H1 (cell line): ENCODE measurements around the gene CPTP. TPM values are rescaled to one million over a fixed set of nuclear protein-coding genes. Genes with fewer than 3 reads are reported as not detected.

ENCODE experiments used
- BACH1 ChIP-seq: IDR thresholded peaks from 2 replicates; pipeline ENCODE4 v1.6.1; 2012; ENCODE audit warnings: low read length, improper control_type of control experiment
- CBX8 ChIP-seq: fragments of 300-800, 300-1000 bp; sonication (generic); IDR thresholded peaks from 2 replicates; pipeline ENCODE4 v1.7.1; 2016; ENCODE audit warnings: low read depth, low read length, borderline replicate concordance
- CHD1 ChIP-seq: IDR thresholded peaks from 2 replicates; pipeline ENCODE4 v1.6.1; 2012; ENCODE audit warnings: low read depth, low read length, improper control_type of control experiment
- JUND ChIP-seq: IDR thresholded peaks from 2 replicates; pipeline ENCODE4 v1.6.1; 2011; ENCODE audit warnings: mild to moderate bottlenecking, improper control_type of control experiment, low read length
- MAFK ChIP-seq: IDR thresholded peaks from 2 replicates; pipeline ENCODE4 v1.6.1; 2012; ENCODE audit warnings: low read depth, mild to moderate bottlenecking, improper control_type of control experiment, low read length
- NANOG ChIP-seq: IDR thresholded peaks from 2 replicates; pipeline ENCODE4 v1.6.1; 2011; ENCODE audit warnings: low read length, low read depth, mild to moderate bottlenecking, inconsistent platforms; ENCODE audit not compliant: insufficient read depth, poor library complexity, severe bottlenecking
- RAD21 ChIP-seq, 2 experiments: IDR thresholded peaks in 1 of 2; conservative IDR thresholded peaks in 1 of 2; 2 replicates each; pipeline ENCODE4 v1.6.1; 2011; ENCODE audit warnings: low read depth in 2 of 2, low read length in 2 of 2, improper control_type of control experiment in 1 of 2, inconsistent platforms in 1 of 2, mild to moderate bottlenecking in 1 of 2, moderate library complexity in 1 of 2
- polyA plus RNA-seq, 7 experiments: library from polyadenylated mRNA; depleted of rRNA in 3 of 7; stranded (reverse) in 5 of 7; unstranded in 2 of 7; fragments of >200 nt in 5 of 7; fragments of 200-250 nt in 2 of 7; gene quantifications; 1 replicate in 5 of 7; 2 replicates in 1 of 7; 4 replicates in 1 of 7; pipeline versions ENCODE4 v1.2.1 to v1.2.3, GENCODE V29; 2011 to 2013; ENCODE audit warnings: missing spikeins in 2 of 7, mixed read lengths in 2 of 7
- total RNA-seq: library from RNA; stranded (reverse); fragmentation: NEBNext Ultra II Directional; extraction: Animal tissue kit (Norgen Biotek cat#: 25700); gene quantifications from 2 replicates; pipeline ENCODE4 v1.2.1, GENCODE V29; 2021
- TF ChIP-seq, protein P1 (sequence below), 3 experiments: IDR thresholded peaks; 1 replicate in 2 of 3; 2 replicates in 1 of 3; pipeline versions ENCODE4 v1.5.1 to v1.6.1; 2011; ENCODE audit warnings: low read length in 3 of 3, mild to moderate bottlenecking in 3 of 3, inconsistent platforms in 2 of 3, low read depth in 1 of 3, moderate library complexity in 1 of 3; ENCODE audit not compliant: insufficient read depth in 1 of 3; ENCODE audit errors: control extremely low read depth in 1 of 3

CPTP gene
- total and polyA plus RNA-seq, 2 of the 8 experiments (the other 6 are each of a cell fraction or from before 2014, with no cell fraction given): 8.1 to 10.6 TPM

DNA sequence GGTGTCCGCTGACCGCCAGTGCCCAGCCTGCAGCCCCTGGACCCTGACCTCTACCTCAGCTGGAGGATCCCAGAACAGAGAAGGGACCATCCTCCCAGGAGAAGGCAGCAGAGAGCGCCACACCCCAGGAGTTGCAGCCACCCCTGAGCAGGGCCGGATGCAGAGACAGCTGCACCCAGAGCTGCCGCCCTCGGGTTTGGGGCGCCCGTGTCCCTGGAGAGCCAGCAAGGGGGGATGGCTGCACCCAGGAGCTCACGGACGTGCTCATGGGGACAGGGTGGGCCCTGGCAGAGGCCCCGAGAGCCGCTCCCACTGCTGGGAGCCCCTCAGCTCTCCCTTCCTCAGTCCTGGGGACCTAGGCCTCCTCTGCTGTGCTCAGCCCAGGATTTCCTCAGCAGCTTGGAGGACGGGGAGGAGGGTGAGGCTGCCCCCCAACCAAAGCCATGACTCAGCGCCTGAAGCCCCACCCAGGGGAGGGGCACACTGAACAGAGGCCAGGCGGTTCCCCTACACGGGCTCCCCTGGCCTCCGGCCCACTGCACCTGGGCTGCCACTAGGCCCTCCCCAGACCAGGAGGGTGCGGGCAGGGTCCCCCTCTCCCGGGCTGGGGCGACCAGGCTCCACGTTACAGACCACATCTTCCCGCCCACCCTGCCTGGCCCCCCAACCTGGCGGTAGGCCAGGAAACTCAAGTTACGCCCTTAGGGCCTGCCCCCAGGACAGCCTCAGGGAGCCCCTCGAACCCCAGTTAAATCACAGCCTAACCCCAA is 19.1 kb upstream of the CPTP start (continued):
- peak; percentile 17; the same call in 1 of the 2 replicates for TF ChIP-seq MAFK
- TF ChIP-seq, protein P1, sequence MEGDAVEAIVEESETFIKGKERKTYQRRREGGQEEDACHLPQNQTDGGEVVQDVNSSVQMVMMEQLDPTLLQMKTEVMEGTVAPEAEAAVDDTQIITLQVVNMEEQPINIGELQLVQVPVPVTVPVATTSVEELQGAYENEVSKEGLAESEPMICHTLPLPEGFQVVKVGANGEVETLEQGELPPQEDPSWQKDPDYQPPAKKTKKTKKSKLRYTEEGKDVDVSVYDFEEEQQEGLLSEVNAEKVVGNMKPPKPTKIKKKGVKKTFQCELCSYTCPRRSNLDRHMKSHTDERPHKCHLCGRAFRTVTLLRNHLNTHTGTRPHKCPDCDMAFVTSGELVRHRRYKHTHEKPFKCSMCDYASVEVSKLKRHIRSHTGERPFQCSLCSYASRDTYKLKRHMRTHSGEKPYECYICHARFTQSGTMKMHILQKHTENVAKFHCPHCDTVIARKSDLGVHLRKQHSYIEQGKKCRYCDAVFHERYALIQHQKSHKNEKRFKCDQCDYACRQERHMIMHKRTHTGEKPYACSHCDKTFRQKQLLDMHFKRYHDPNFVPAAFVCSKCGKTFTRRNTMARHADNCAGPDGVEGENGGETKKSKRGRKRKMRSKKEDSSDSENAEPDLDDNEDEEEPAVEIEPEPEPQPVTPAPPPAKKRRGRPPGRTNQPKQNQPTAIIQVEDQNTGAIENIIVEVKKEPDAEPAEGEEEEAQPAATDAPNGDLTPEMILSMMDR (IDR thresholded peaks at IDR 0.05; ENCODE audit: control extremely low read depth in 1 of 3, insufficient read depth in 1 of 3, low read depth in 1 of 3, low read length in 3 of 3): peak in 1 of 3 experiments; percentile 9; a peak in 1 of 4 replicates
- TF ChIP-seq CBX8: no peak
- no peak for TF ChIP-seq CHD1
- TF ChIP-seq RAD21 (IDR thresholded peaks at IDR 0.05 in 1 of 2, conservative IDR thresholded peaks at IDR 0.05 in 1 of 2; ENCODE audit: low read depth in 2 of 2, low read length in 2 of 2): 0 out of 4 replicates have a peak, but pooled peaks of 1 of the 2 experiments have one; percentile 12
- no peak for TF ChIP-seq NANOG
- TF ChIP-seq JUND: no peak
- TF ChIP-seq BACH1: peak; percentile 55; the same call in 1 of the 2 replicates
